LNCaP clone FGC (cell line): ENCODE data around the gene GFRAL.
"Not testable (repeated sequence)": the region's sequence is repeated elsewhere in the genome, so short reads cannot be mapped to it uniquely, and the experiment has no call there.

ENCODE experiments used
- DNase-seq: peaks from one replicate; pipeline ENCODE4 v3.0.0-alpha.2; 2011; ENCODE audit warnings: low read depth
- H3K4me3 ChIP-seq: 2 replicates; pipeline ENCODE4 v1.5.1; 2011; ENCODE audit warnings: mild to moderate bottlenecking, low read depth, low read length, control low read depth
- CTCF ChIP-seq: IDR thresholded peaks from 2 replicates; pipeline ENCODE4 v1.5.1; 2012; ENCODE audit warnings: mild to moderate bottlenecking; ENCODE audit not compliant: control insufficient read depth, insufficient read depth; ENCODE audit errors: extremely low read depth

The GFRAL gene, protein sequence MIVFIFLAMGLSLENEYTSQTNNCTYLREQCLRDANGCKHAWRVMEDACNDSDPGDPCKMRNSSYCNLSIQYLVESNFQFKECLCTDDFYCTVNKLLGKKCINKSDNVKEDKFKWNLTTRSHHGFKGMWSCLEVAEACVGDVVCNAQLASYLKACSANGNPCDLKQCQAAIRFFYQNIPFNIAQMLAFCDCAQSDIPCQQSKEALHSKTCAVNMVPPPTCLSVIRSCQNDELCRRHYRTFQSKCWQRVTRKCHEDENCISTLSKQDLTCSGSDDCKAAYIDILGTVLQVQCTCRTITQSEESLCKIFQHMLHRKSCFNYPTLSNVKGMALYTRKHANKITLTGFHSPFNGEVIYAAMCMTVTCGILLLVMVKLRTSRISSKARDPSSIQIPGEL

GRCh38 chr6:55327169-55327568, at the start of gene GFRAL:
GFRAL (plus strand) TSS chr6:55327469; CDS start chr6:55327555, 86 bp downstream.
- DNase-seq, result no peak
- no peak within 1 kb of the TSS for H3K4me3 ChIP-seq
- no peak for TF ChIP-seq CTCF

- no peak for DNase-seq
- TF ChIP-seq CTCF, result no peak
- H3K4me3 ChIP-seq, result no peak overlapping the region
These were observed 49.6 kb upstream of the GFRAL start for GRCh38 chr6:55277646-55278045.

GRCh38 chr6:55281215-55281614, 46.1 kb upstream of the GFRAL start:
- no peak for TF ChIP-seq CTCF
- no peak for DNase-seq
- no peak overlapping the region for H3K4me3 ChIP-seq

DNA sequence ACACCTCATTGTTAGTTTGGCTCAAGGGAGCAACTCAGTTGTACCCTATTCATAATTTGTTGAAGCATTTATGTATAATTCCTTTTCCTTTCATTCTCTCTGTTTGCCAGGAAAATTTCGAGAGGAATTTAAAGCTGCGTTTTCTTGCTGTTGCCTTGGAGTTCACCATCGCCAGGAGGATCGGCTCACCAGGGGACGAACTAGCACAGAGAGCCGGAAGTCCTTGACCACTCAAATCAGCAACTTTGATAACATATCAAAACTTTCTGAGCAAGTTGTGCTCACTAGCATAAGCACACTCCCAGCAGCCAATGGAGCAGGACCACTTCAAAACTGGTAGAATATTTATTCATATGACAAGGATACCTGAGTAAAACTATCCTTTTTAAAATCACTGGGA, 45.2 kb upstream of the GFRAL start:
- no peak overlapping the region for H3K4me3 ChIP-seq
- no peak for TF ChIP-seq CTCF
- DNase-seq, result no peak

GRCh38 chr6:55286824-55287223, 40.4 kb upstream of the GFRAL start:
- DNase-seq, result no peak
- no peak for TF ChIP-seq CTCF
- no peak overlapping the region for H3K4me3 ChIP-seq

DNA sequence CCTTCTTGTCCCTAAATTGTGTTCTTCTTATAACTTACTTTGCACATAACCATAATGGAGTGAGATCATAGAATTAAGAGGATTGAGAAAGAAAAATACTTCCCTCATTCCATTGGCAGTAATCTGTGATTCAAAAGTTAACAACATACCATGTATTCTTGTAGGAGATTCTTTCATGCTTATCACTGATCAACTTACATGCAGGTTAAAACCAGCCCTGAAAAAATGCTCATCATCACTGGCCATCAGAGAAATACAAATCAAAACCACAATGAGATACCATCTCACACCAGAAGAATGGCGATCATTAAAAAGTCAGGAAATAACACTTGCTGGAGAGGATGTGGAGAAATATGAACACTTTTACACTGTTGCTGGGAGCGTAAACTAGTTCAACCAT, 36.5 kb upstream of the GFRAL start:
- no peak overlapping the region for H3K4me3 ChIP-seq
- no peak for DNase-seq
- TF ChIP-seq CTCF, result no peak

GRCh38 chr6:55293116-55293515, 34.2 kb upstream of the GFRAL start:
- H3K4me3 ChIP-seq, result no peak overlapping the region
- no peak for DNase-seq
- TF ChIP-seq CTCF, result no peak

- DNase-seq, H3K4me3 ChIP-seq: not testable (repeated sequence)
These were observed 30.1 kb upstream of the GFRAL start for GRCh38 chr6:55297214-55297613.
